Activated CD4-positive, CD25-positive, alpha-beta regulatory T cell (primary cell): Measurements from ENCODE around the gene ADAMTS15.

Source experiments
- DNase-seq, 4 experiments: peaks; one replicate each; lab custom pipeline; 2025; lab: John Stamatoyannopoulos, UW

Gene ADAMTS15

DNA sequence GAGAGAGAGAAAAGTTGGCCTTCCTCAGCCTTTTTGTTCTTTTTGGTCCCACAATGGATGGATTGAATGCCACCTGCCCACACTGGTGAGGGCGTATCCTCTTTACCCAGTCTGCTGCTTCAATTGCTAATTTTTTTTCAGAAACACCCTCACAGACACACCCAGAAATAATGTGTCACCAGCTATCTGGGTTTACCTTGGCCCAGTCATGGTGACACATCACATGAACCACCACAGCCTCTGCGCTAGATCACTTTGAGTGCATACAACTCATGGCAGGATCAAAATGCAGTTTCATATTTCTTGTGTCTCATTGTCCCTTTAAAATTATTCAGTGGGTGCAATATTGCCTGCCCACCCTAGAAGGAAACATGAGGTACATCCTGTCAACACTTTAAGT lies 63.3 kb downstream of the ADAMTS15 start:
- DNase-seq: no peak

DNA sequence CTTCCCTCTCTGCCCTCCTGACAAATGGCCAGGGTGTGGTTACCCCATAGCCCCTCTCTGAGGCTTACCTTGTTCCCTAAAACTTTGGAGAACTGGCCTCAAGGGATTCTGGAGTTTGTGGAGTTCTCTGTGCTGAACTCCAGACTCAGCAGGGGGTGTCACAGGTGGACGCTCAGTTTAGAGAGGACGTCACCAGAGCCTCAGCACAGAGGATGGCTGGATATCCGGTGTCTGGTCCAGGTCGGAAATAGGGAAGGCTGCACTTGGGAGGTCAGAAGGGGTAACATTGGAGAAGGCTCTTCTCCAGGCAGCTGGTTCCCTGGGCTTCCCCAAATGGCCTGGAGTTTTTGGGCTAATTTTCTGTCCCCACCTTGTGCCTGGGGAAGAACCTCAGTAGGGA lies 64.2 kb downstream of the ADAMTS15 start:
- DNase-seq: no peak

DNA sequence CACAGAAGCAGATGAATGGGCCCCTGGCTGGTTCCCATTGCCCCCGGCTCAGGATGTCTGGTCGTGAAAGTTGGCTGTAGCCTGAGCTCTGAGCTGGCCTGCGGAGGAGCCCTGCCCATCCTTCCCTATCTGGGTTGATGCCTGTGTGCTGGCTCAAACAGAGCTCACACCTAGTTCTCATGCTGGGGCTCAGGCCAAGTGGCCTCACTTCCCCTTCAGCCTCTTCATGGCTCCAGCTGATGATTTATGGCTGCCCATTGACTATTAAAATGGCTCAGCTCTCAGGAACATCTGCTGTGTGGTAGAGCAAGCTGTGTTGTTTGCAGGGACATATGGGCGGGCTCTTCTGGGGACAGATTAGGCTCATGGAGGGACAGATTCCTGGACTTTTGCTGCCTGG lies 64.7 kb downstream of the ADAMTS15 start:
- DNase-seq: no peak

DNA sequence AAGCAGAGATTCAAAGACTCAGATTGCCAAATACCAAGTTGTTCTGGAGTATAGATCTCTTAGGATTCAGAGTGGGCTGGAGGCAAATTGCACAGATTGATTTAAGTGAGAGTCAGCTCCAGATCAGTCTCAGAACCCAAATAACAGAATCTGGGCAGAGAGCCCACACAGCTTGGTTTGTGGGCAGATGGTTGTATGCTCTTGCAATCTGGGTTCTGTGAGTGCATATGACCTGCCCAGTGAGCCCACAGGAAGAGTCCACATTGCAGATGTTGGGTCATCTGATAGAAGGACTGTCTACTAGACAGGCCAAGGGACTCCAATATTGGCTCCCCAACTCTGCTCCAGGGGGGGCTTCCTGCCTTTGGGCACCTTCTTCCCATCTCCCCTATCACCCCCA lies 65.9 kb downstream of the ADAMTS15 start:
- DNase-seq: no peak

DNA sequence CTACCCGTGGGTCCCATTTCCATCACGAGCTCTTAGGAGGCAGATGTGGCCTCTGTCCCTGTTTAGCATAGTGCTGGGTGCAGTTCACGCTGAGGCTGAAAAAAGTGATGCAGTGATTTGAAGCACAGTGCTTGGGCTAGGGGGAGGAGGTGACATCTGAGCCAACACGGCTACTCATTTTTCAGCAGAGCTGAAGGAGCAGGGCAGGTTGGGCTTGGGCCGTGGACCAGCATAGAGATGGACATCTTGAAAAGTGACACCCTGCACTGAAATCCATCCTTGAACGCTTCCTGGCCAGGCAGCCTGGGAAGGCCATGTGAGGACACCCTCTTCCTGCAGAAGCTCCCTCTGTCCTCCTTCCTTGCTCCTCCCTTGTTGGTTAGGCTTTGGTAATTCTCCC lies 66.4 kb downstream of the ADAMTS15 start:
- DNase-seq: no peak

DNA sequence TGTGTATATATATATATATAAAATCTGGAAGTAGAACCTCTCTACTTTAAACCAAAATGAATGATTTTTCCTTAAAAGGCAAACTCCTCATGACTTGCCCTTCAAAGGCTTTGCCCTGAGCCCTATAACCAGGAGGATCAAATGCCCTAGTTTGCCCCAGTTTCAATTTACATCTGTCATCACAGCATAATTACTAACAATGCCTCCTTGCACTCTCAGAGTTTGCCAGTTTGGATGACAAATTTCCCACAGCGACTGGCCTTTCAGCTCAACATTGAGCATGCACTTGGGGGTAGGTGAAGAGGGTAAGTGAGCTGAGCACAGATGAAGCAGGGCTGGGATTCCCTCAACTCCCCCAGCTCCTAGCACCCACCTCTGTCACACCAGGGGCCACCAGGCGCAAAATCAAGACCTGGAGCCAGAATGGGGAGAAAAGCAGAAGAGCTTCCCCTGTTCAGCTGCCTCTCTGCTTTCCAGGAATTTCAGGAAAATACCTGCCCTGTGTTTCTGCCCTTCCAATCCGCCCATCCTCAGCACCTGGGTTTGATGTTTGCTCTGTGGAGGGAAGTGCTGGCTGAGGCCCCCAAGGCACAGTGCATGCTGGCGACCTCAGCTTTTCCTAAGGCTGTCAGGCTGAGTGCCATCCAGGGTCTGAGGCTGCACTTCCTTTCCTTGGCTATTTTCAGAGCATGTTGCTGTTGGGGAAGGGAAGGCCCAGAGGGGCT lies 67.5 kb downstream of the ADAMTS15 start:
- DNase-seq: no peak

DNA sequence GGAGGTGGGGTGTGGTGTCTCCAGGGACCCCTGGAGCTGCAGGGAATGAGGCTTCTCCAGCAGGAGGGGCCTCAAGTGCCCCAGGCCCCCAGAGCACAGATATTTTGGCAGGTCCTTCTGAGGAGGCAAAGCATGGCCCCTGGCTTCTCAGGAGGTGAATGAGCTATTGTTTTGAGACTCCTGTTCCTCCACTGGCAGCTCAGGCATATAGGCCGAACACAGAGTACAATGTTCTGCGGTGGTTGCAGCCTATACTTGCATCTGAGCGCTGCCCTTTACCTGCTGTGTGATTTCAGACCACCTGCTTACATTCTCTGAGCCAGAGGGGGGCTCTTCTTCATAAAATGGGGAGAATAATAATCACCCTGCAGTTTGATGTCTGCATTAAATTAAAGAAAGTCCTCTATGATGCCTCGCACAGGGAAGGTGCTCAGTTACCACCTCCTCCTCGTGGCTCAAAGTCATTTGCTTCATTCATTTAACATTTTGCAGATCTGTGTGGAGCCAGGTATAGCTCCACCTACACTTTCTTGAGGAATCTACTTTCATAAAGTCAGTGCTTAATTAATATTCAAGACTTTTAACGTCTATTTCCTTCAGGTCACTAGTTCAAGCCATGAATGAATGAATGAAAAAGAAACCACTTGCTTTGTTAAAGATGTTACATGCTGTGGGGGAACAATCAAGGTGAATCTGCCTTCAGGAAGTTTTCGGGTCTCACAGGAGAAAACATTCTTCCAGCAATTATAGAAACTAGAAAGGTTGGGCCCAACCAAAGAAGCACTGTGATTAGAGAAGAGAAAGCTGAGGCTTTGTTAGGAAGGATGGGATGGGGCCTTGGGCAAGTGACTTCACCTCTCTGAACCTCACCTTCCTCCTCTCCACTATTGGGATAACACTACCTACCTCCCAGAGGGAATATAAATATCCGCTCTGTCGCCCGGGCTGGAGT lies 68.4 kb downstream of the ADAMTS15 start:
- no peak for DNase-seq

DNA sequence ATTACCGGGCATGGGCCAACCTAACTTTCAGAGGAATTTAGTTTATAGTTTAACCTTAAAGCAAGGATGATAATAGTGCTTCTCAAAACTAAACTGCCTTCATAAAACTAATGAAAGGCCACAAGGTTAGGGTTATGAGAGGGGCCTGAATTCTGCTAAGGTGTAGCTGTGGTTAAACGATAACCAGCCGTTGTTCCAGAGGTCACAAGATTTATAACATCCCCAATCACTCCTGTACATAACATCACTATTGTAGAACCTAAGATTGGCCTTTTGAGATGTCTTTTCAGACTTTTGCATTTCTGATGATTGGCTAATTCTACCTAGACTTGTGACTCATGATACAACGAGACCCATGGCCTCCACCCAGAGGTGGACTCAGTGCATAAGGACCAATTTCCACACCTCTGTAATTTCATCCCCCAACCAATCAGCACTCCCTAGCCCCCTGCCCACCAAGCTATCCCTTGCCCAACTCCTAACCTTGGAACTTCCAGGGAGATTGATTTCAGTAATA lies 69.8 kb downstream of the ADAMTS15 start:
- no peak for DNase-seq

DNA sequence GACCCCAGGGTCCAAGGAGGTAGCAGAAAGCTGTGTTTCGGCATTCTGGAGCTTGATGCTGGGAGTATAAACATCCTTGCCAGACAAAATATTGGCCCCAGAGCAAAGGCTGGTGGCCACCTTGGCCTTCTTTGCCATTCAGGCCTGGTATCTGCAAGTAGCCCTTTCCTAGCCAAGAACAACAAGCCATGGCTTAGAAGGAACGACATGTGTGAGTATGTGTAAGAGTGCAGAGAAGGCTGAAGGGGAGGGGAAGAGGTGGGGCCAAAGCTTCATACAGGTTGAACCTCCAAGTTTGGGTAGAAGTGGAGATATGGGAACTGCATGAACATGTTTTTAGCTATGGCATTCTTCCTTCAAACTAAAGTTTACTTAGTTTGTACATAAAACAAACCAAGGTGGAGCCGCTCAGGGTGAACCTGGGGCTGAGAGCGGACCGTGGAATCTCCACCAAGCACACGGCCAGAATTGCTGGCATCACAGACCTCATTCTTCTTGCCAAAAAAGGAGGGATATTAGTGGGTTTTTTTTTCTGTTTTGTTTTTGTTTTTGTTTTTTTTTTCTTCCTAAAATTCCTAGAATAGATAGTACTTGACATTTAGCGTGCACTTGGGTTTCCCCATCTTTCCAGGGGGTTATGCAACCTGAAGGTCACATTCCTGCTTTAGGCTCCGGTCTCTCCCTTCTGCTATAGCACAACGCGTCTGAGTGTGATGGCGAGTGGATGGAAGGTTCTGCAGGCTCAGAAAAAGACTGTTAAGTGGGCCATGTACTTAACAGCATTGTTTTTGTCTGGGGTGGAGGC lies 70.9 kb downstream of the ADAMTS15 start:
- DNase-seq: no peak

DNA sequence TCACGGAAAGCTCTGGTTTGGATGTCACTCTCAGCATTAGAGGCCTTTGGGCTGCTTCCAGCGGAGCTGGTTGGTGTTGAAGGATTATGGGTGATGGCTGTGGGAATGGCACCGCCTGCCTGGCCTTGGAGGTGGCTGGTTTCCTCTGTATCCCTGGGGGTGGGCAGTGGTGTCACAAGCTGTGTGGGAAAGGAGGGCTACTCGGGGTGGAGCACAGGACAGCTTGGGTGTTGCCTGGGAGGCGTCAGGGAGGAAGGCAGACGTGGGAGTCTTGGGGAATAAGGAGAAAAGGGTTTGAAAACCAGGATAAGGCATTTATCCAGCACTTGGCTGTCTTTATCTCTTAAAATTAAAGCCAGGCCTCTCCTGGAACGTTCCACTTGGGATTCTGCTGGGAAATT lies 71.8 kb downstream of the ADAMTS15 start:
- DNase-seq: no peak

DNA sequence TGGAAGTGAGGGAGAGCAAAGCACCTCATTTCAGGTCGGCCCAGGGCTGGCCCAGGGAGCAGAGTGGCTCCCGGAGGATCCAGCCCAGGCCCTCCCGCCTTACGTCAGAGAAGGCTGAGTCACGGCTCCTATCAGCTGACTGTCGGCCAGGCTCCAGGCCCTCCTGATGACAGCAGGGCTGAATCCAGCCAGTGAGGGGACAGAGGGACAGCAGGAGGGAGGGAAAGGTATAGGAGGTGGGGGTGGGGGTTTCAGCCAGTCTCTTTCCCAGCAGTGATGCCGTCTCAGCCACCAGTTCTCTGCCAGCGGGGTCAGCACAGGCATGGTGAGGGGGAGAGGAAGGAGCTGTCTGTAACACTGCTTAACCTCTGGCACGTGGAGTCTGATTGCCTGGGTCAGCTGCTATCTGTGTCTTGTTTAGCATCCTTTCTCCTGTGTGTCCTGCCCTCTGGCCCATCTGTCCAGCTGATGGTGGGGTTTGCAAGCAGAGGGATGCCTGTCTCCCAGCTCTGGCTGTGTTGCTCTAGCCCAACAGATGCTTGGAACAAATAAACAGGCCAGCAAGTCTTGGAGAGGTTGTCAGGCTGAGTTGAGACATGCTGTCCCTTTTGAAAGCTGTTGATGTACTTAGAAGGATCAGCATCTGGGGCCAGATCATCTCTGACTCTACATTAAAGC lies 74.0 kb downstream of the ADAMTS15 start:
- DNase-seq: no peak

DNA sequence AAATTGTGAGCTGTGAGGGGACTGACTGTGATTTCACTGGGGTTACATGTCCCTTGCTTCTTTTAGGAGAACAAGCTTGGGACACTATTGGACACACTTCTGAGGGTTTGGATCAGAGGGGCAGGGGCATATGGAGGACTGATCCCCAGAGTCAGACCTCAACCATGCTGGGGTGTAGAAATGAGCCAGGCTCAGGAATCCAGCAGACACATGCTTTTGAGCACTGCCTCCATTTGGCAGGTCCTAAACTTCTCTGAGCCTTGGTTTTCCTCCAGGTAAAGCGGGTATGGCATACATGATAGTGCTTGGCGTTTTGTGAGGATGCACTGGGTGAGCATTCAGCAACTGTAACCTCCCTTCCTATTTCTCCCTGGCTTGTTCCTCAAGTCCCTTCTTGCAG lies 74.7 kb downstream of the ADAMTS15 start:
- DNase-seq: no peak

DNA sequence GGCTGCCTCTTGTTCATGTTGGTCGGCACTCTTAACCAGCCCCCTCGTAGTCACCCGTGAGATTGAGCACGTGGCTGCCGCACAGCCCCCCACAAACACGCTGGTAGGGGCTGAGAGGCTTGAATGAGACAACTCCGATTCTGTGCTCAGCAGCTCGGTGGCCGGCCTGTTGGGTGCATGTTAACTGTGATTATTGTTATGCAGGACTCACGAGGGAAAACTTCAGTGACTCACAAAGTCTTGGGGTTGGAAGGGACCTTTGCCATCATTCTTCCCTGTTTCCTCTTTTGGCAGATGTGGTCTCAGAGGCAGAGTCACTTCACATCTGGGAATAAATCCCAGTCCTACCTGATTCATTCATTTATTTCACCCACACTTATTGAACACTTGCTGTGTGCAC lies 75.2 kb downstream of the ADAMTS15 start:
- DNase-seq: no peak

DNA sequence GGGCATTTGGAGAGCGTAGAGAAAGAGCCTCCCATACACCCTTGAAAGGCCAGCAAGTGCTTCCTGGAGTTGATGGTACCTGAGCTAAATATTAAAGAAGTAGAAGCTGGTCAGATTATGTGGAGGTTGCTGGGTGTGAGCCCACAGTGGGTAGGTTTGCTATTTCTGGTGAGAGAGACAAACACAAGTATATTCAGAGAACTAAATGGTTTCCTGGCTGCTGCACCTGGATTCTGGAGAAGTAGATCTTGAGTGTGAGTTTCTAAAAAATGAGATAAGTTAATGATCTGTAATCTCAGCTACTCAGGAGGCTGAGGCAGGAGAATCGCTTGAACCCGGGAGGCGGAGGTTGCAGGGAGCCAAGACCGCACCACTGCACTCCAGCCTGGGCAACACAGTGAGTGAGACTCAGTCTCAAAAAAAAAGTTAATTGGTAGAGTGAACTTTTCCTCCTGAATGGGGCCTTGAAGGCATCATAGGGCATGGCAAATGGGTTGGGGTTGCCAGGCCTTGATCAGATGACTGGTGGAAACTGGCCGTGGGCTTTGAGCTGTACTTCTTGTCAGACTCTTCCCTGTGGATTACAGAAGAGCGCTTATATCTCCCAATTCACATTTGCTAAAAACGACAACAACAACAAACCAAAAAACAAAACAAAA lies 75.8 kb downstream of the ADAMTS15 start:
- no peak for DNase-seq

DNA sequence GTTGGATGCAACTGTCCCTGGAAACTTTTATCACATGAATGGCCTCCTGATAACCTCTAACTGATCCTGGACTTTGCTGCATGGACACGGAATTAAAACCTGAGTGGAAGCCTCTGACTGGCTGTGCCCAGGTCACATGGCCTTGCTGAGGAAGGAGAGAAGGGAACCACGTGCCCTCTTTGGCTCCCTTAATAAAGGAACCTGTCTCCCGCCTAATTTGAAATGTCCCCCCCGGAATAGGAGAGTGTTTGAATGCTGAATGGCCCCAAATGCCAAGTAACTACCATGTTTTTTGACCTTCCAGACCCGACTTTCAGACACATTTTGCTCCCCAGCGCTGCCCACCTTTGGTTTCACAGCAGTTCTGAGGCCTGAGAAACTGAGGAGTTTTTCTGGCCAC lies 76.9 kb downstream of the ADAMTS15 start:
- no peak for DNase-seq
